ENCODE results near the gene PLEKHB2. TPM values are rescaled to one million over a fixed set of nuclear protein-coding genes. Genes with fewer than 3 reads are reported as not detected.

The PLEKHB2 gene
- total RNA-seq, 1 experiment from 2014 or later = 94.8 TPM

DNA sequence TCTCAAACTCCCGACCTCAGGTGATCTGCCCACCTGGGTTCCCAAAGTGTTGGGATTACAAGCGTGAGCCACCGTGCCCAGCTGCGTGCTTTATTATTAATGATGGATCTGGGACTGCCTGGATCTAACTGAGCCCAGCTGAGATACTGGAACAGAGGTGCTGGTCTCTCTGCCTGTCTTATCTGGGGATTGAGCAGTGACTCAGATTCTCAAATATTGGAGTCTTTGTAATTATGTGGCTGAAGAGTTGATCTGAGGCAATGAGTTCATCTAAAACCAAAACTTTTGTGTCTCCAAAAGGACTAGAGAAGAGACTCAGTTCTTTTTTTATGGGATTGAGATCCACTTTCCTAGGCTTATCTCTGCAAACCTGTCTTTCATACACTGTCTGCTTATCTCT, 16.3 kb downstream of the PLEKHB2 start:
- RAD21 ChIA-PET (ENCODE audit: low non-redundant PET in 1 of 2, low total read pairs in 2 of 2, uncharacterized antibody in 2 of 2, unreplicated experiment in 2 of 2) = no interaction called here
- ATAC-seq = no peak
- Histone ChIP-seq H4K20me1 (ENCODE audit: insufficient read depth) (no peaks in the 10 kb centered on the region), H3K9ac (ENCODE audit: low read length) (no peak overlapping the region), H3K36me3 (ENCODE audit: control insufficient read depth in 1 of 2, insufficient read depth in 2 of 2, low read length in 2 of 2) (peaks cover 10 to 18% of the 10 kb centered on the region in 2 experiments; a peak in 2 of 4 replicates), H3K79me2 (ENCODE audit: insufficient read depth, low read length) (peaks cover 74% of the 10 kb centered on the region), H3K27ac (ENCODE audit: low read depth, low read length) (no peak overlapping the region), H3K9me3 (ENCODE audit: control insufficient read depth in 1 of 2, insufficient read depth in 1 of 2, low read depth in 1 of 2, low read length in 2 of 2) (no peaks in the 10 kb centered on the region), H3K27me3 (ENCODE audit: insufficient read depth, low read length) (no peaks in the 10 kb centered on the region), H3K4me2 (ENCODE audit: low read length) (no peak overlapping the region), H3K4me1 (ENCODE audit: control insufficient read depth in 1 of 2, insufficient read depth in 2 of 2, low read length in 2 of 2) (no peaks in the 10 kb centered on the region), H2AFZ (ENCODE audit: low read depth, low read length, poor library complexity, severe bottlenecking) (no peak overlapping the region), H3K4me3 (replicated peaks in 1 of 2; ENCODE audit: low read depth in 1 of 2, low read length in 2 of 2) (no peak overlapping the region), H3K9me2 (ENCODE audit: insufficient read depth) (no peaks in the 10 kb centered on the region)
- CTCF ChIA-PET = no interaction called here
- POLR2A ChIA-PET = no interaction called here
- intact Hi-C loops (cut with micrococcal nuclease) = no loop called here
- TF ChIP-seq ELF1 (IDR thresholded peaks at IDR 0.05; ENCODE audit: borderline replicate concordance, low read depth) (no peak), FOSL1 (IDR thresholded peaks at IDR 0.05; ENCODE audit: low read depth) (no peak), SIN3A (IDR thresholded peaks at IDR 0.05; ENCODE audit: low read depth) (no peak), CBX3 (IDR thresholded peaks at IDR 0.05; ENCODE audit: low read depth) (no peak), POLR2A (IDR thresholded peaks at IDR 0.05; ENCODE audit: borderline replicate concordance, extremely low read depth, insufficient read depth, insufficient read length) (no peak), RAD21 (IDR thresholded peaks at IDR 0.05; ENCODE audit: low read depth) (no peak), TCF7L2 (IDR thresholded peaks at IDR 0.05; ENCODE audit: borderline replicate concordance, extremely low read depth, insufficient read depth, insufficient read length) (no peak), SRF (IDR thresholded peaks at IDR 0.05; ENCODE audit: low read depth) (no peak), EZH2 (IDR thresholded peaks at IDR 0.05) (no peak), JUND (IDR thresholded peaks at IDR 0.05) (no peak)
- TF ChIP-seq, protein P1, sequence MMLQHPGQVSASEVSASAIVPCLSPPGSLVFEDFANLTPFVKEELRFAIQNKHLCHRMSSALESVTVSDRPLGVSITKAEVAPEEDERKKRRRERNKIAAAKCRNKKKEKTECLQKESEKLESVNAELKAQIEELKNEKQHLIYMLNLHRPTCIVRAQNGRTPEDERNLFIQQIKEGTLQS (IDR thresholded peaks at IDR 0.05) = no peak
- TF ChIP-seq, protein P2, sequence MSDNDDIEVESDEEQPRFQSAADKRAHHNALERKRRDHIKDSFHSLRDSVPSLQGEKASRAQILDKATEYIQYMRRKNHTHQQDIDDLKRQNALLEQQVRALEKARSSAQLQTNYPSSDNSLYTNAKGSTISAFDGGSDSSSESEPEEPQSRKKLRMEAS (IDR thresholded peaks at IDR 0.05) = no peak
- TF ChIP-seq, protein P3, sequence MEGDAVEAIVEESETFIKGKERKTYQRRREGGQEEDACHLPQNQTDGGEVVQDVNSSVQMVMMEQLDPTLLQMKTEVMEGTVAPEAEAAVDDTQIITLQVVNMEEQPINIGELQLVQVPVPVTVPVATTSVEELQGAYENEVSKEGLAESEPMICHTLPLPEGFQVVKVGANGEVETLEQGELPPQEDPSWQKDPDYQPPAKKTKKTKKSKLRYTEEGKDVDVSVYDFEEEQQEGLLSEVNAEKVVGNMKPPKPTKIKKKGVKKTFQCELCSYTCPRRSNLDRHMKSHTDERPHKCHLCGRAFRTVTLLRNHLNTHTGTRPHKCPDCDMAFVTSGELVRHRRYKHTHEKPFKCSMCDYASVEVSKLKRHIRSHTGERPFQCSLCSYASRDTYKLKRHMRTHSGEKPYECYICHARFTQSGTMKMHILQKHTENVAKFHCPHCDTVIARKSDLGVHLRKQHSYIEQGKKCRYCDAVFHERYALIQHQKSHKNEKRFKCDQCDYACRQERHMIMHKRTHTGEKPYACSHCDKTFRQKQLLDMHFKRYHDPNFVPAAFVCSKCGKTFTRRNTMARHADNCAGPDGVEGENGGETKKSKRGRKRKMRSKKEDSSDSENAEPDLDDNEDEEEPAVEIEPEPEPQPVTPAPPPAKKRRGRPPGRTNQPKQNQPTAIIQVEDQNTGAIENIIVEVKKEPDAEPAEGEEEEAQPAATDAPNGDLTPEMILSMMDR (IDR thresholded peaks at IDR 0.05 in 2 of 3, conservative IDR thresholded peaks at IDR 0.05 in 1 of 3; ENCODE audit: borderline replicate concordance in 1 of 3, insufficient read depth in 1 of 3, low read depth in 2 of 3, low read length in 2 of 3) = no peak
- no TSS peak for BruUV-seq (replicated peaks)
- DNase-seq (ENCODE audit: low read depth, low spot score) = no peak
